PC-3 (cell line): ENCODE data around the gene RAB6B. TPM values are rescaled to one million over a fixed set of nuclear protein-coding genes. Genes with fewer than 3 reads are reported as not detected.

Experiments used
- ATAC-seq: fragments of 200-7000 bp; cut with Tn5 transposase; 2 replicates; pipeline ENCODE4 v1.9.1; 2020; ENCODE audit warnings: mild to moderate bottlenecking, moderate library complexity
- BruUV-seq: library from RNA; stranded (reverse); fragments of 400-500 nt; replicated peaks from 2 replicates; lab custom pipeline; 2021; lab: Mats Ljungman, UMichigan
- CTCF ChIA-PET: fragments of 300-600 bp; sonication (Branson Sonifier 250); formaldehyde crosslinking; loops from one replicate; lab custom pipeline; 2022; ENCODE audit warnings: antibody characterized with exemption; lab: Charles Lee
- POLR2A ChIA-PET: fragments of 300-600 bp; sonication (Branson Sonifier 250); formaldehyde crosslinking; loops from one replicate; lab custom pipeline; 2022; ENCODE audit warnings: antibody characterized with exemption; ENCODE audit not compliant: unreplicated experiment; lab: Charles Lee
- DNase-seq: peaks from one replicate; pipeline ENCODE4 v3.0.0-alpha.2; 2015
- H2AFZ ChIP-seq: fragments of 300-600 bp; sonication (generic); 2 replicates; pipeline ENCODE4 v1.6.0; 2016; ENCODE audit warnings: antibody characterized with exemption, low read length
- H3F3A ChIP-seq: fragments of 300-600 bp; sonication (generic); one replicate; pipeline ENCODE4 v1.6.0; 2017; ENCODE audit warnings: antibody characterized with exemption, low read length, control low read depth, mild to moderate bottlenecking; ENCODE audit not compliant: unreplicated experiment
- H3K27ac ChIP-seq: fragments of 300-600 bp; sonication (generic); 2 replicates; pipeline ENCODE4 v1.5.1; 2016; ENCODE audit warnings: mild to moderate bottlenecking, low read length
- H3K27me3 ChIP-seq: fragments of 300-600 bp; sonication (generic); 2 replicates; pipeline ENCODE4 v1.6.1; 2016; ENCODE audit warnings: low read length, mixed read lengths
- H3K36me3 ChIP-seq: fragments of 300-600 bp; sonication (generic); 2 replicates; pipeline ENCODE4 v1.6.1; 2016; ENCODE audit warnings: low read depth, mixed run types, low read length, mixed read lengths
- H3K4me1 ChIP-seq: fragments of 300-600 bp; sonication (generic); 2 replicates; pipeline ENCODE4 v1.5.1; 2016; ENCODE audit warnings: low read length; ENCODE audit not compliant: insufficient read depth
- H3K4me2 ChIP-seq: fragments of 300-600 bp; sonication (generic); 2 replicates; pipeline ENCODE4 v1.6.0; 2016; ENCODE audit warnings: low read length
- H3K4me3 ChIP-seq: fragments of 300-600 bp; sonication (generic); 2 replicates; pipeline ENCODE4 v1.5.1; 2016; ENCODE audit warnings: mild to moderate bottlenecking, low read length, mixed read lengths
- H3K79me2 ChIP-seq: fragments of 300-600 bp; sonication (generic); 2 replicates; pipeline ENCODE4 v1.6.1; 2017; ENCODE audit warnings: low read length, mixed read lengths
- H3K9ac ChIP-seq: fragments of 300-600 bp; sonication (generic); 2 replicates; pipeline ENCODE4 v1.6.0; 2016; ENCODE audit warnings: mild to moderate bottlenecking, low read length
- H3K9me2 ChIP-seq: fragments of 300-600 bp; sonication (generic); replicated peaks from 2 replicates; pipeline ENCODE4 v1.6.1; 2016; ENCODE audit warnings: mixed run types, low read length, mixed read lengths
- H3K9me3 ChIP-seq: fragments of 300-600 bp; sonication (generic); 2 replicates; pipeline ENCODE4 v1.6.1; 2016; ENCODE audit warnings: low read length, mixed read lengths
- H4K20me1 ChIP-seq: fragments of 300-600 bp; sonication (generic); 2 replicates; pipeline ENCODE4 v1.6.1; 2016; ENCODE audit warnings: low read length, mixed read lengths
- EZH2 ChIP-seq: fragments of 300-600 bp; sonication (generic); IDR thresholded peaks from one replicate; pipeline ENCODE4 v1.6.1; 2017; ENCODE audit warnings: antibody characterized with exemption, mild to moderate bottlenecking, low read length; ENCODE audit not compliant: unreplicated experiment
- EZH2phosphoT487 ChIP-seq: fragments of 300-600 bp; sonication (generic); IDR thresholded peaks from 2 replicates; pipeline ENCODE4 v1.6.1; 2018; ENCODE audit warnings: mild to moderate bottlenecking, antibody characterized with exemption, low read length, borderline replicate concordance
- intact Hi-C: fragments of 100-400 bp; cut with micrococcal nuclease; formaldehyde crosslinking; loops from 2 replicates; pipeline ENCODE4 v1.9.0; 2023
- total RNA-seq: library from RNA; depleted of rRNA; stranded (reverse); fragments of >200 nt; gene quantifications from 2 replicates; pipeline ENCODE4 v1.2.3, GENCODE V29; 2014
- TF ChIP-seq, protein P1 (sequence below): fragments of 300-600 bp; sonication (generic); conservative IDR thresholded peaks from 2 replicates; pipeline ENCODE4 v1.5.1; 2017; ENCODE audit warnings: antibody characterized with exemption, low read depth, mild to moderate bottlenecking, low read length

Gene RAB6B
- total RNA-seq, 1 experiment from 2014 or later = 0.22 TPM

DNA sequence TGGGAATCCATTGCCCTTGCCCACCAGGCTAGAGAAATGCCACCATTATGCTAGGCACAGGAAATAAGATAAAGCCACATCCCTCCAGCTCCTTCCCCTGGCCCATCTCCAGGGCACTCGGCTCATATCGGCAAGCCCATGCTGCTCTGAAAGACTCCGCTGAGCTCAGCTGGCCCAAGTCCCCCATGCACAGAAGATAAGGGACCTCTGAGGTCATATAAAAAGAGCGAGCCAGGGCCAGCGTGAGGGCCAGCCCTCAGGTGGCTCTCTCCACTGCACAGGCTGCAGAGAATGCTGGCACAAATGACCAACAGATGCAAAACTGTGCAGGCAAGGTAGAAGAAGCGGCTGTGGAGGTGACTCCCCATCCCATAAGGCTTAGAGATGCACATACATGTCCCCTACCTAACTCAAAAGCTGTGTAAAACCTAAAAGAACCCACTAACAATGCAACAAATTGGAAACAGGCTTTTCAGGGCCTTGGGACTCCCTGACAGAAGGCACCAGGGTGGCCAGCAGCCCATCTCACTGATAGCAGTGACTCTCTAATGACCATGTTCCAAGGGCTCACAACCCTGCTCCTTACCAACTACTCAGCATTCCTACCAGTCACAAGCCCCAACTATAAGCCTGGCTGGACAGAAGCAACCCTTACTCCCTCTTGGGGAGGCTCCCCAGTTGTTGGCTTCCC, 3.0 kb downstream of the RAB6B start:
- CTCF ChIA-PET = no interaction called here
- TF ChIP-seq EZH2phosphoT487 (no peak), EZH2 (no peak)
- TF ChIP-seq, protein P1, sequence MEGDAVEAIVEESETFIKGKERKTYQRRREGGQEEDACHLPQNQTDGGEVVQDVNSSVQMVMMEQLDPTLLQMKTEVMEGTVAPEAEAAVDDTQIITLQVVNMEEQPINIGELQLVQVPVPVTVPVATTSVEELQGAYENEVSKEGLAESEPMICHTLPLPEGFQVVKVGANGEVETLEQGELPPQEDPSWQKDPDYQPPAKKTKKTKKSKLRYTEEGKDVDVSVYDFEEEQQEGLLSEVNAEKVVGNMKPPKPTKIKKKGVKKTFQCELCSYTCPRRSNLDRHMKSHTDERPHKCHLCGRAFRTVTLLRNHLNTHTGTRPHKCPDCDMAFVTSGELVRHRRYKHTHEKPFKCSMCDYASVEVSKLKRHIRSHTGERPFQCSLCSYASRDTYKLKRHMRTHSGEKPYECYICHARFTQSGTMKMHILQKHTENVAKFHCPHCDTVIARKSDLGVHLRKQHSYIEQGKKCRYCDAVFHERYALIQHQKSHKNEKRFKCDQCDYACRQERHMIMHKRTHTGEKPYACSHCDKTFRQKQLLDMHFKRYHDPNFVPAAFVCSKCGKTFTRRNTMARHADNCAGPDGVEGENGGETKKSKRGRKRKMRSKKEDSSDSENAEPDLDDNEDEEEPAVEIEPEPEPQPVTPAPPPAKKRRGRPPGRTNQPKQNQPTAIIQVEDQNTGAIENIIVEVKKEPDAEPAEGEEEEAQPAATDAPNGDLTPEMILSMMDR = no peak

GRCh38 chr3:133891662-133892378, 3.9 kb downstream of the RAB6B start:
- no peaks in the 10 kb centered on the region for H3K9me2 ChIP-seq
- intact Hi-C loops = no loop called here
- H3K27ac ChIP-seq = no peak overlapping the region
- TF ChIP-seq, protein P1 = no peak
- TF ChIP-seq EZH2phosphoT487 (no peak), EZH2 (no peak)
- H3K4me1 ChIP-seq = peaks cover 4% of the 10 kb centered on the region; the same call in 1 of the 2 replicates
- H3K4me2 ChIP-seq = no peak overlapping the region
- H3K27me3 ChIP-seq = peaks cover 4% of the 10 kb centered on the region
- DNase-seq = no peak
- H3K9me3 ChIP-seq = no peaks in the 10 kb centered on the region
- POLR2A ChIA-PET = no interaction called here
- no TSS peak for BruUV-seq
- no peaks in the 10 kb centered on the region for H3K79me2 ChIP-seq
- CTCF ChIA-PET = no interaction called here
- no peak overlapping the region for H3K9ac ChIP-seq
- H3F3A ChIP-seq = no peaks in the 10 kb centered on the region
- no peak overlapping the region for H2AFZ ChIP-seq
- H4K20me1 ChIP-seq = no peaks in the 10 kb centered on the region
- no peak for ATAC-seq
- H3K4me3 ChIP-seq = no peak overlapping the region
- H3K36me3 ChIP-seq = no peaks in the 10 kb centered on the region

More for the DNA sequence above, 3.0 kb downstream of the RAB6B start:
- POLR2A ChIA-PET = no interaction called here
- no peak for DNase-seq
- Histone ChIP-seq H3K27ac (no peak overlapping the region), H4K20me1 (no peaks in the 10 kb centered on the region), H3F3A (no peaks in the 10 kb centered on the region), H2AFZ (no peak overlapping the region), H3K9me3 (no peaks in the 10 kb centered on the region), H3K4me1 (peaks cover 4% of the 10 kb centered on the region; the same call in 1 of the 2 replicates), H3K9me2 (no peaks in the 10 kb centered on the region), H3K36me3 (no peaks in the 10 kb centered on the region), H3K4me3 (no peak overlapping the region), H3K27me3 (peaks cover 4% of the 10 kb centered on the region), H3K79me2 (no peaks in the 10 kb centered on the region), H3K9ac (no peak overlapping the region), H3K4me2 (no peak overlapping the region)
- intact Hi-C loops = no loop called here
- ATAC-seq = no peak
- BruUV-seq = no TSS peak
